Ishikawa (cell line): ENCODE data around the gene EFCAB5.

Source experiments
- CEBPB ChIP-seq: IDR thresholded peaks from 2 replicates; pipeline ENCODE4 v1.6.1; 2012
- CREB1 ChIP-seq: IDR thresholded peaks from 2 replicates; pipeline ENCODE4 v1.6.1; 2012; ENCODE audit warnings: low read depth
- EGR1 ChIP-seq: IDR thresholded peaks from 2 replicates; pipeline ENCODE4 v1.6.1; 2012
- EP300 ChIP-seq: IDR thresholded peaks from 2 replicates; pipeline ENCODE4 v1.6.1; 2012; ENCODE audit warnings: borderline replicate concordance
- FOXM1 ChIP-seq: IDR thresholded peaks from 2 replicates; pipeline ENCODE4 v1.6.1; 2012; ENCODE audit warnings: low read depth, borderline replicate concordance
- MAX ChIP-seq: IDR thresholded peaks from 2 replicates; pipeline ENCODE4 v1.6.1; 2012
- NFIC ChIP-seq: IDR thresholded peaks from 2 replicates; pipeline ENCODE4 v1.6.1; 2012
- RAD21 ChIP-seq: IDR thresholded peaks from 2 replicates; pipeline ENCODE4 v1.6.1; 2012; ENCODE audit warnings: low read depth
- REST ChIP-seq: IDR thresholded peaks from 2 replicates; pipeline ENCODE4 v1.6.1; 2012; ENCODE audit warnings: low read depth, mild to moderate bottlenecking
- TAF1 ChIP-seq: IDR thresholded peaks from 2 replicates; pipeline ENCODE4 v1.6.1; 2012; ENCODE audit warnings: low read depth, mild to moderate bottlenecking
- TCF12 ChIP-seq: IDR thresholded peaks from 2 replicates; pipeline ENCODE4 v1.6.1; 2012; ENCODE audit warnings: low read depth
- TEAD4 ChIP-seq: IDR thresholded peaks from 2 replicates; pipeline ENCODE4 v1.6.1; 2012
- YY1 ChIP-seq: IDR thresholded peaks from 2 replicates; pipeline ENCODE4 v1.6.1; 2012; ENCODE audit warnings: low read depth
- ZBTB7A ChIP-seq: IDR thresholded peaks from 2 replicates; pipeline ENCODE4 v1.6.1; 2012; ENCODE audit warnings: low read depth
- TF ChIP-seq, protein P1 (sequence below): IDR thresholded peaks from 2 replicates; pipeline ENCODE4 v1.6.1; 2012

EFCAB5 gene

GRCh38 chr17:30117675-30118081 lies 176.2 kb downstream of the EFCAB5 start:
- no peak for TF ChIP-seq TCF12
- no peak for TF ChIP-seq TEAD4
- TF ChIP-seq FOXM1 = no peak
- TF ChIP-seq ZBTB7A = no peak
- TF ChIP-seq TAF1 = no peak
- no peak for TF ChIP-seq NFIC
- TF ChIP-seq, protein P1, sequence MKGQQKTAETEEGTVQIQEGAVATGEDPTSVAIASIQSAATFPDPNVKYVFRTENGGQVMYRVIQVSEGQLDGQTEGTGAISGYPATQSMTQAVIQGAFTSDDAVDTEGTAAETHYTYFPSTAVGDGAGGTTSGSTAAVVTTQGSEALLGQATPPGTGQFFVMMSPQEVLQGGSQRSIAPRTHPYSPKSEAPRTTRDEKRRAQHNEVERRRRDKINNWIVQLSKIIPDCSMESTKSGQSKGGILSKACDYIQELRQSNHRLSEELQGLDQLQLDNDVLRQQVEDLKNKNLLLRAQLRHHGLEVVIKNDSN = no peak
- no peak for TF ChIP-seq CEBPB

GRCh38 chr17:30124273-30124796 lies 182.9 kb downstream of the EFCAB5 start:
- TF ChIP-seq, protein P1 = no peak
- no peak for TF ChIP-seq NFIC
- TF ChIP-seq MAX = no peak
- TF ChIP-seq ZBTB7A = no peak
- TF ChIP-seq CREB1 = no peak
- TF ChIP-seq RAD21 = no peak
- no peak for TF ChIP-seq TAF1
- TF ChIP-seq FOXM1 = no peak
- no peak for TF ChIP-seq REST

GRCh38 chr17:30130121-30130520 lies 188.7 kb downstream of the EFCAB5 start:
- TF ChIP-seq EGR1 (no peak), ZBTB7A (no peak), NFIC (no peak), FOXM1 (no peak), TEAD4 (no peak), CREB1 (no peak)

DNA sequence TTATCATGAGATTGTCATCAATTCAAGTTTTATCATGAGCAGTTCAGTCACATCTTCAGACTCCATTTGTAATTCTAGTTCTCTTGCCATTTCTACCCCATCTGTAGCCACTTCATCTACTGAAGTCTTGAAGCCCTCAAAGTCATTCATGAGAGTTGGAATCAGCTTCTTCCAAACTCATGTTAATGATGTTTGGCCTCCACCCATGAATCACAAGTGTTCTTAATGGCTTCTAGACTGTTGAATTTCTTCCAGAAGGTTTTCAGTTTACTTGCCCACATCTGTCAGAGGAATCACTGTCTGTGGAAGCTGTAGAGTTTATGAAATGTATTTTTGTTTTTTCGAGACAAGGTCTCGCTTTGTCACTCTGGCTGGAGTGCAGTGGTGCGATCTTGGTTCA lies 191.2 kb downstream of the EFCAB5 start:
- TF ChIP-seq EGR1 = no peak

DNA sequence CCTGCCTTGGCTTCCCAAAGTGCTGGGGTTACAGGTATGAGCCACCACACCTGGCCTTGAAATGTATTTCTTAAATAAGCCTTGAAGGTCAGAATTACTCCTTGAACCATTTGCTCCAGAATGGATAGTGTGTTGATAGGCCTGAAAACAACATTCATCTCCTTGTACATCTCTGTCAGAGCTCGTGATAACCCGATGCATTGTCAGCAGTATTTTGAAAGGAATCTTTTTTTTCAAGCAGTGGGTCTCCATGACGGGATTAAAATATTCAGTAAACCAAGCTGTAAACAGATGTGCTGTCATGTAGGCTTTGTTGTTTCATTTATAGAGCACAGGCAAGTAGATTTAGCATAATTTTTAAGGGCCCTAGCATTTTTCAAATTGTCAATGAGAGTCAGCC lies 191.8 kb downstream of the EFCAB5 start:
- no peak for TF ChIP-seq YY1
- no peak for TF ChIP-seq ZBTB7A
- TF ChIP-seq EGR1 = no peak
- TF ChIP-seq TAF1 = no peak
- no peak for TF ChIP-seq TCF12
- no peak for TF ChIP-seq FOXM1
- TF ChIP-seq RAD21 = no peak
- no peak for TF ChIP-seq TEAD4
- TF ChIP-seq, protein P1 = no peak
- no peak for TF ChIP-seq CEBPB
- TF ChIP-seq CREB1 = no peak
- no peak for TF ChIP-seq NFIC
- no peak for TF ChIP-seq REST
- no peak for TF ChIP-seq EP300
- TF ChIP-seq MAX = no peak

DNA sequence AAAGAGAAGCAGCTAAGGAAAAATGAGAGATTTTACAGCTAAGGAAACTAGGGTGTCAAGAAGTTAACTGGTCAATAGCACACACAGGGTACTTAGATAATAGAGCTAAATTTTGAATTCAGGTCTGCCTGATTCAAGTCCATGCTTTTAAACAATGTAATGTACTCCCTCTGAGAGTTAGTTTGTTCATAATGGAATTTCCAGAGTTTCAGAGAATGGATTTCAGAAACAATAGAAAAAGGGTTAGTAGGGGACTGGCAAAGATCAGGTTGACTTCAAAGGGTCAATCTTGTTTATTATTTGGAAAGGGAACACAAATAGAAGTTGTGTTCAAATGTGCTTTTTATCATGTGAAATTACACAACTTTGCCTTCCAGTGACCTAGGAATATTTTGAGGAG lies 193.1 kb downstream of the EFCAB5 start:
- no peak for TF ChIP-seq RAD21
- no peak for TF ChIP-seq TAF1
- no peak for TF ChIP-seq CEBPB
- TF ChIP-seq TEAD4 = no peak
- no peak for TF ChIP-seq YY1
- TF ChIP-seq REST = no peak
- TF ChIP-seq NFIC = no peak
- TF ChIP-seq TCF12 = no peak
